Type B pancreatic cell (in vitro differentiated cells): ENCODE data around the gene NTM. TPM values are rescaled to one million over a fixed set of nuclear protein-coding genes. Genes with fewer than 3 reads are reported as not detected.

Experiments used
- DNase-seq: peaks from one replicate; pipeline ENCODE4 v3.0.0; 2021; ENCODE audit warnings: mixed read lengths; ENCODE audit not compliant: unreplicated experiment; ENCODE audit errors: extremely low spot score
- H3K27ac Mint-ChIP-seq: 2 replicates; pipeline ENCODE4 v1.8.0; 2021; ENCODE audit warnings: mild to moderate bottlenecking, mixed read lengths
- H3K27me3 Mint-ChIP-seq: 2 replicates; pipeline ENCODE4 v1.8.0; 2021; ENCODE audit warnings: mixed read lengths
- H3K36me3 Mint-ChIP-seq: 2 replicates; pipeline ENCODE4 v1.8.0; 2021; ENCODE audit warnings: mixed read lengths
- H3K4me1 Mint-ChIP-seq: one replicate; pipeline ENCODE4 v1.8.0; 2021; ENCODE audit warnings: mixed read lengths; ENCODE audit not compliant: unreplicated experiment
- H3K4me3 Mint-ChIP-seq: 2 replicates; pipeline ENCODE4 v1.8.0; 2021; ENCODE audit warnings: mild to moderate bottlenecking, mixed read lengths
- H3K9me3 Mint-ChIP-seq: 2 replicates; pipeline ENCODE4 v1.8.0; 2021; ENCODE audit warnings: mixed read lengths
- total RNA-seq: library from RNA; stranded (reverse); gene quantifications from 2 replicates; pipeline ENCODE4 v1.2.1, GENCODE V29; 2021; ENCODE audit warnings: low replicate concordance
- TF ChIP-seq, protein P1 (sequence below): fragments of 200-600 bp; sonication (generic); conservative IDR thresholded peaks from 2 replicates; pipeline ENCODE4 v1.5.0; 2021; ENCODE audit warnings: antibody characterized with exemption, mild to moderate bottlenecking

Gene NTM
- total RNA-seq, 1 donor from 2014 or later = 19.2 TPM

DNA sequence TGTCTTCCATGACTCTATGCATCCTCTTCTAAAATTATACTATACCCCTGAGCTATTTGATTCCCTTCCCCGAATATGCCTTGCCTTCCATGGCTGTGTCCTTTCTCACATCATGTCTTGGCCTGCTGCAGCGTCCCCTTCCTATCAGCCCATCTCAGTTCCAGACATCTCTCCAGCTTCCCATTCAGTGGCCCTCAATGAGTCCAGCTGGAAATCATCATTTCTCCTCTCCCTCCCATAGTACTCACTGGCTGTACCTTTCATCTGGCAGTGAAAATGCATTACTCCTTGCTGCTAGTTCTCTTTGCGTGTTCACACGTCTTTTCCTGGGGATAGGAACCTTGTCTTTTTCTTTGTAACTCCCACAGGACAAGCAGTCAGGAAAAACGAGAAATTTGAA is 486.8 kb downstream of the NTM start:
- no peak for DNase-seq
- H3K4me1 Mint-ChIP-seq = peaks cover 8% of the 10 kb centered on the region
- no peaks in the 10 kb centered on the region for H3K9me3 Mint-ChIP-seq
- H3K27ac Mint-ChIP-seq = no peak overlapping the region
- no peaks in the 10 kb centered on the region for H3K36me3 Mint-ChIP-seq
- TF ChIP-seq, protein P1, sequence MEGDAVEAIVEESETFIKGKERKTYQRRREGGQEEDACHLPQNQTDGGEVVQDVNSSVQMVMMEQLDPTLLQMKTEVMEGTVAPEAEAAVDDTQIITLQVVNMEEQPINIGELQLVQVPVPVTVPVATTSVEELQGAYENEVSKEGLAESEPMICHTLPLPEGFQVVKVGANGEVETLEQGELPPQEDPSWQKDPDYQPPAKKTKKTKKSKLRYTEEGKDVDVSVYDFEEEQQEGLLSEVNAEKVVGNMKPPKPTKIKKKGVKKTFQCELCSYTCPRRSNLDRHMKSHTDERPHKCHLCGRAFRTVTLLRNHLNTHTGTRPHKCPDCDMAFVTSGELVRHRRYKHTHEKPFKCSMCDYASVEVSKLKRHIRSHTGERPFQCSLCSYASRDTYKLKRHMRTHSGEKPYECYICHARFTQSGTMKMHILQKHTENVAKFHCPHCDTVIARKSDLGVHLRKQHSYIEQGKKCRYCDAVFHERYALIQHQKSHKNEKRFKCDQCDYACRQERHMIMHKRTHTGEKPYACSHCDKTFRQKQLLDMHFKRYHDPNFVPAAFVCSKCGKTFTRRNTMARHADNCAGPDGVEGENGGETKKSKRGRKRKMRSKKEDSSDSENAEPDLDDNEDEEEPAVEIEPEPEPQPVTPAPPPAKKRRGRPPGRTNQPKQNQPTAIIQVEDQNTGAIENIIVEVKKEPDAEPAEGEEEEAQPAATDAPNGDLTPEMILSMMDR = no peak
- H3K4me3 Mint-ChIP-seq = no peak overlapping the region
- peaks cover 43% of the 10 kb centered on the region for H3K27me3 Mint-ChIP-seq

DNA sequence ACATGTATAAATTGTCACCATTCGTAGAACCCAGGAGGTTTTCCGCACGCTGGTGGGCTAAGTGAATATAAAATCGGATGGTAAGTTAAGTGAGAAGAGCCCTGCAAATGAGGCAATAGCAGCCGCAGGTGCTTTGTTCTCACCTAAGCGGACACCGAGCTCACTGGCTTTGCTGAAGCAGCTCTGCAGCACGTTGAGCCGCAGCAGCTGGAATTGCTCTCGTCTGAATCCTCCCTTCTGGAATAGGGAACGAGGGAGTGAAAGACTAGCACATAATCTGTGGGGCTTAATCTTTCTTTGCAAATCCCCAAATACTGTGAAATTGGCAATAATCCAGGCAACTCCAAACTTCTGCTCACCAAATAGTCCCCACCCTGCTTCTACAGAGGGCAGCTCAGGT is 488.1 kb downstream of the NTM start:
- no peak for DNase-seq
- TF ChIP-seq, protein P1 = no peak
- Mint-ChIP-seq H3K36me3 (no peaks in the 10 kb centered on the region), H3K4me3 (no peak overlapping the region), H3K4me1 (peaks cover 8% of the 10 kb centered on the region), H3K27me3 (peaks cover 38% of the 10 kb centered on the region), H3K27ac (no peak overlapping the region), H3K9me3 (no peaks in the 10 kb centered on the region)

DNA sequence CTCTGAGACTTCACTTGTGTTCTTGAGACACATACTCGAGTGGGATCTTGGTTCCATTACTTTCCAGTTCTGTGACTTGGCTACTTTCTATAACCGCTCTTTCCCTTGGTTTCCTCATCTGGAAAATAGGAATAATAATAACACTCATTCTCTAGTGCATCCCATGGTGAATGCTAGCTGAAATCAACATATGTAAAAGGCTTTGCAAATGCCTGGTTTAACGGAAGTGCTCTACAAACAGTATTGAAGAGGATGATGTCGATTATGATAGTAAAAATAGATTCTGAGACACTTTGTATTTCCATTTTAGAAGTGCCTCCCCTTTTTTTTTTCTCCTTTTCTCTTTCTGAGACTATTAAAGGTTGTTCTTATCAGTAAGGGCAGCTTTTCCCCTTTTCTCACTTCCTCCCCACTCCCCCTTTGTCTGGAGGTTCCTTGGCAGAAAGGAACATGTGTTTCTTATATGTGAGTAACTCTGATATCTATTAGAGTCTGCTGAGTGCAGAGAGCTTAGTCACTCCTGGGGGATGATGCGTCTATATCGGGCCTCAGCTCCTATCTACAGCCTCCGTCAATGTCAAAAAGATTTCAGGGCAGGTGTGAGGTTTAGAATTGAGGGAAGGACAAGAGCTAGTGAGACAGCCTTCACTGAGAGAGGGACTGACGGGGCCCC is 489.3 kb downstream of the NTM start:
- TF ChIP-seq, protein P1 = no peak
- Mint-ChIP-seq H3K4me3 (no peak overlapping the region), H3K27me3 (peaks cover 37% of the 10 kb centered on the region), H3K27ac (no peak overlapping the region), H3K9me3 (no peaks in the 10 kb centered on the region), H3K36me3 (no peaks in the 10 kb centered on the region), H3K4me1 (peaks cover 18% of the 10 kb centered on the region)
- no peak for DNase-seq

DNA sequence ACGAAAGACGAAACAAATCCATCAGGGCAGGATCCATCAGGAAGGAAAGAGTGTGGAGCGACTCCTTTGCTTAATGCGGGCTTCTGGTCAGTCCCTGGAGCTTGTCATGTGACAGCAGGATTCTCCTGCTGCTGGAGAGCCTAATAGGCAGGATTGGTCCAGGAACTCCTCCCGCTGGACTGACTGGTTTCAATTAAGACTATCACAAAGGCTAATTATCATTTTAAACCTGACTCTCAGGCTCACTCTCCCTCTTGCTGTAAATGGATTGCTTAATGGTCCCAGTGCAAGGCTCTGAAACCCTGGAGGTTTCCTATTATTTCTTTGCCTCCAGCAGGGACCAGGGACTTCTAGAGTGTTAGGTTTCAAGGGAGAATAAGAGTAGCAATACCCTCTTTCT is 493.8 kb downstream of the NTM start:
- no peaks in the 10 kb centered on the region for H3K36me3 Mint-ChIP-seq
- H3K27me3 Mint-ChIP-seq = peaks cover 61% of the 10 kb centered on the region

DNA sequence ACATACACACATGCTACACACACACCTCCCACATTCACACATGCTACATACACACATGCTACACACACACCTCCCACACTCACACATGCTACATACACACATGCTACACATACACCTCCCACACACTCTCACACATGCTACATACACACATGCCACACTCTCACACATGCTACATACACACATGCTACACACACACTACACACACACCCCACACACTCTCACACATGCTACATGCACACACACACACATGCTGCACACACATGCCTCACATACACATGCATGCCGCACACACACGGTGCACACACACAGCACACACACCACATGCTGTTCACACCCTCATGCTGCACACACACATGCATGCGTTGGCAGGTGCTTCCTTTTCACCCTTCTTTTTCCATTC is 495.4 kb downstream of the NTM start:
- DNase-seq = no peak
- Mint-ChIP-seq H3K9me3 (no peaks in the 10 kb centered on the region), H3K27ac (no peak overlapping the region), H3K4me1 (peaks cover 28% of the 10 kb centered on the region), H3K4me3 (no peak overlapping the region), H3K36me3 (no peaks in the 10 kb centered on the region), H3K27me3 (peaks cover 58% of the 10 kb centered on the region)
- TF ChIP-seq, protein P1 = no peak

More for the DNA sequence above, 493.8 kb downstream of the NTM start:
- no peak for DNase-seq
- H3K27ac Mint-ChIP-seq = no peak overlapping the region
- TF ChIP-seq, protein P1 = no peak
- peaks cover 36% of the 10 kb centered on the region for H3K4me1 Mint-ChIP-seq
- no peak overlapping the region for H3K4me3 Mint-ChIP-seq
- no peaks in the 10 kb centered on the region for H3K9me3 Mint-ChIP-seq
